ENCODE results near the gene CHMP6.

CHMP6 gene

DNA sequence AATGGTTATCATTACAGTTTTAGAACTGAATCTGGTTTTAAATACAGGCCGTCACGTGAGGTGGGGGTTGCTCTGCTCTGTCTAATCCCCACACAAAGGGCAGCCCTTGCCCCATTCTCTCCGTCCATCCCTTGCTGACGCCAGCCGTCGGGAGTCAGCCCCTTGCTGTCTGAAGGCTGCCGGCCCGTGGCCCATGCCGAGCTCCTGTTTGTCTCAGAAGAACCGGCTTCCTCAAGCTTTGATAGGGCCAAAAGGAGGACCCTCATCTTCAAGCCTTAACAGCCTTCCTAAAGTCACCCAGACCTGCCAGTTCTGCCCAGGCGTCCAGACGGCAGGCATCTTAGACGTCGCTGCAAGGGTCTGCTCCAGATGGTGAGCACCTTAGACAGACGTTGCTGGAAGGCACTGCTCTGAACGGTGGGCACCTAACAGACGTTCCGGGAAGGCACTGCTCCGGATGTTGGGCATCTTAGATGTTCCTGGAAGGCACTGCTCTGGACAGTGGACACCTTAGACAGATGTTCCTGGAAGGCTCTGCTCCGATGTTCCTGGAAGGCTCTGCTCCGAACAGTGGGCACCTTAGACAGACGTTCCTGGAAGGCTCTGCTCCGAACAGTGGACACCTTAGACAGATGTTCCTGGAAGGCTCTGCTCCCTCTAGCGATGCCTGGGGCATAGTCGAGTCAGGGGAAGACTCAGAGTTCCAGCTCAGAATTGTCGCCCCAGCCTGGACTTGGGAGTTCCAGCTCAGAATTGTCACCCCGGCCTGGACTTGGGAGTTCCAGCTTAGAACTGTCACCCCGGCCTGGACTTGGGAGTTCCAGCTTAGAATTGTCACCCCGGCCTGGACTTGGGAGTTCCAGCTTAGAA lies 35.1 kb upstream of the CHMP6 start:
- no peak for DNase-seq (ENCODE audit: low spot score)

DNA sequence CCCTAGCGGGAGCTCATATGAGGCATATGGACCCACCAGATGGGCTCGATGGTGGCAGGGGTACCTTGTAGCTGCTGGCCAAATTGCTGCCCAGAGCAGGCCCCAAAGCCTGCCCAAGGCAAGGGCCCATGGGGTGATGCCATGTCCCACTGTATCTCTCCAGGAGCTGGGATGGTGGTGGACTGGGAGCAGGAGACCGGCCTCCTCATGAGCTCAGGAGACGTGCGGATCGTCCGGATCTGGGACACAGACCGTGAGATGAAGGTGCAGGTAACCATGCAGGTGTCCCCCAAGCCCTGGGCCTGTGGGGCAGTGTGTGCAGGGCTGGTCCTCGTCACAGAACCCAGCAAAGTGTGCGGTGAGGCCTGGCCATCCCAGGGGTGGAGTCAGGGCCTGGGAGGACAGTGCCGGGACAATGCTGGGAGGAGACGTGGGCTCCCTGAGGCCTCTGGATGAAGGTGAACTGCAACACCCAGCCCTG lies 34.1 kb upstream of the CHMP6 start:
- DNase-seq (ENCODE audit: low spot score), result no peak

DNA sequence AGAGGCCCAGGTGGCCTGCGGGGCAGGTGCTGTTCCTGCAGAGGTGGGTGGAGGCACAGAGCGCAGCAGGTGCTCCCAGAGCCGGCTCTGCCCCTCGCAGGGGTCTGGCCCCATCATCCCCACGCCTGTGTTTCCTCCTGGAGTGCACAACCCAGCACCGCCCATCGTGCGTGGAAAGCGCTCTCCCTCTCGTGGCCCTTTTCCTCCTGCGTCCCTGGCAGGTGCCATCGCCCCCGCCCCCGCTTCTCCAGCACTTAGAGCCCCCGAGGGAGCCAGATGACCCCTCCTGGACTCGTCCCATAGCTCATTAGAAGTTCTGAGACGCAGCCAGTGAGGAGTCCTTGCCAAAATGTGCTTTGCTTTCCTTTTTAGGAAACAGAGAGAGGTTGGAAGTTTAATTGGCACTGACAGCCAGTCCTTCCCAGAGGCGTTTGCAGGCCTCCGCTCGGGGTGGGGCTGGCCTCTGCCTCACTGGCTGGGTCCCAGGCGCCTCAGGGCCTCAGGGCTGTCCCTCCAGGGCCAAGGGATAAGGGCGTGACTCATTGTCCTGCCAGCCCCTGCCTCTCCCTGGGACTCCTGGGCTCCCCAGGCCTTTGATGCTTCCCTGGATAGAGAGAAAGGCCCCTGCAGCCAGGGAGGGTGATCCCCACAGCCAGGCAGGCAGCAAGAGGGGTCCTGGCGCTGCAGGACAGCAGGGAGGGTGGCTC lies 32.2 kb upstream of the CHMP6 start:
- no peak for DNase-seq (ENCODE audit: low spot score)

DNA sequence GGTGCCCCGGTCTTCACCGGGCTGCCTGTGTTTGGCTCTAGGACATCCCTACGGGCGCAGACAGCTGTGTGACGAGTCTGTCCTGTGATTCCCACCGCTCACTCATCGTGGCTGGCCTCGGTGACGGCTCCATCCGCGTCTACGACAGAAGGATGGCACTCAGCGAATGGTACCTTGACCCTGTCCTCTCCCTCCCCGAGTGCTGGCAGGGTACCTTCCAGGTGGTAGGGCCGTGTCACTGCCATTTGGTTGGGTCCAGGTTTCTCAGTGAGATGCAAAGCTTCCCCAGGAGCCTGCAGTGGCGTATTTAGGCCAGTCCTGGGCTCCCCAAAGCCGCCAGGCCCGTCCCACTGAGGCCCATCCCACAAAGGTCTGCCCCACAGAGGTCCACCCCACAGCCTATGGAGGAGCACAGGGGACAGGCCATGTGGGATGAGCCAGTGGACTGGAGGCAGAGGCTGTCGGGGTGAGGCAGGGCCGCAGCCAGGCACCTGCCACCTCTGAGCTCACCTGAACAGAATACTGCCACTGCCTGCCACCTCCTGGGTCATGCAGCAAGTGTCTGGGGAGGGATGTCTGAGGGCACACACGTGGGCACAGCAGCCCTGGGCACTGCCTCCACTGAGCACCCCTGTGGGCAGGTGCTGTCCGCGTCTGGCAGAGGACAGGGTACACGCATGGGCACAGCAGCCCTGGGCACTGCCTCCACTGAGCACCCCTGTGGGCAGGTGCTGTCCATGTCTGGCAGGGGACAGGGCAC lies 31.4 kb upstream of the CHMP6 start:
- DNase-seq (ENCODE audit: low spot score), result no peak

DNA sequence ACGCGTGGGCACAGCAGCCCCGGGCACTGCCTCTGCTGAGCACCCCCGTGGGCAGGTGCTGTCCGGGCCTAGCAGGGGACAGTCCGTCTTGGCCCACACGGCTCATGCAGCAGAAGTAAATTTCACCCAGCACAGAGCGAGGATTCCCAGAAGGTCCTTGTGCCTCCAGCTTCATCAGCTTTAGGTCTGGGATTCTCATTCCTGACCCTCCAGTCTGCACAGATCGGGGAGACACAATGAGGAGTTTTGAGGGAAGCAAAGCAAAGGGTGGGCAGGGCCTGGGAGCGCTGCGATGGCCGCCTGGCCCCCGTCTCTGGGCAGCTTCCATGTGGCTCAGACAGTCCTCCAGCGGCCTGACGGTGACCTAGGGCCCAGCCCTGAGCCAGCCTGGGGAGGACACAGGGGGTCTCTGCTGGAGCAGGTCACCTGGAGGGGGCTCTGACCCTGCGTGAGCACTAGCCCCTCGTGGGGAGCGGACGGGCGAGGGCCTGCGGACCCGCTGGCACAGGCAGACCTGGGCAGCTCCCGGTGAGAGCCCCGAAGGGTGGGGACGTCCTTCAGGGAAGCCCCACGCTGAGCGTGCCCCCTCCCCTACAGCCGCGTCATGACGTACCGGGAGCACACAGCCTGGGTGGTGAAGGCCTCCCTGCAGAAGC lies 30.7 kb upstream of the CHMP6 start:
- no peak for DNase-seq (ENCODE audit: low spot score)

DNA sequence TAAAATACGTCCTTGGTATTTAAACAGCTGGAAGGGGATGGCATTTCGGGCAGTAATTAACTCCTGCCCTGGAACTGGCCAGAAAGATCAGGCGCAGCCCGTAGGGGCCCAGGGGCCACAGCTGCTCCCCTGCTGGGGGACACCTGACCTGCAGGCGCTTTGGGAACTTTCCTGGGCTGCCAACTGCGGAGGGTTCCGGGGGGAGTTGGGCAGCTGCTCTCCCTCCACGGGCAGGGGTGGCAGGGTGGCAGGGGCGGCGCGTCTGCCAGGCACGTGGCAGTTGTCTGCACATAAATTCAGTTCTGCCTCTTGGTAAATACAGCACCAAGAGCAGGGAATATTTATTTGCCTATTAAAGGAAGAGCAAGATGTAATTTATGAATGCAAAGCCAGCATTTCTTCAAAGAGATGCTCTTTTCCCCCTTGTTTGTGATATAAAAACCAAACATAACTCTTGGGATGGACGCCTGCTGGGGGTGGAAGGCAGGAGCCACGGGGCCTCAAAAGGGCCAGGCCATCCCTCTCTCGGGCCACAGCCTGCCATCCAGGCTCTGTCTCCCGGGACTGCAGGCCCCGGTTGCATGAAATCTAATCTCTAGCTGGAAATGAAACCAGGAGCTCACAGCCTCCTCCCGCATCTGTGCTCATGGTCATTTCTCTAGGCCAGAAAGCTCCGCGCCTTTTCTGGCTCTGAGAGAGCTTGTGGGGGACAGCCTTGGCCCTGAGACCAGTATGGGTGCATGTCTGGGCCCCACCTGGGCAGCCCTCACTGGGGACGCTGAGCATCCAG lies 29.9 kb upstream of the CHMP6 start:
- DNase-seq (ENCODE audit: low spot score), result no peak

DNA sequence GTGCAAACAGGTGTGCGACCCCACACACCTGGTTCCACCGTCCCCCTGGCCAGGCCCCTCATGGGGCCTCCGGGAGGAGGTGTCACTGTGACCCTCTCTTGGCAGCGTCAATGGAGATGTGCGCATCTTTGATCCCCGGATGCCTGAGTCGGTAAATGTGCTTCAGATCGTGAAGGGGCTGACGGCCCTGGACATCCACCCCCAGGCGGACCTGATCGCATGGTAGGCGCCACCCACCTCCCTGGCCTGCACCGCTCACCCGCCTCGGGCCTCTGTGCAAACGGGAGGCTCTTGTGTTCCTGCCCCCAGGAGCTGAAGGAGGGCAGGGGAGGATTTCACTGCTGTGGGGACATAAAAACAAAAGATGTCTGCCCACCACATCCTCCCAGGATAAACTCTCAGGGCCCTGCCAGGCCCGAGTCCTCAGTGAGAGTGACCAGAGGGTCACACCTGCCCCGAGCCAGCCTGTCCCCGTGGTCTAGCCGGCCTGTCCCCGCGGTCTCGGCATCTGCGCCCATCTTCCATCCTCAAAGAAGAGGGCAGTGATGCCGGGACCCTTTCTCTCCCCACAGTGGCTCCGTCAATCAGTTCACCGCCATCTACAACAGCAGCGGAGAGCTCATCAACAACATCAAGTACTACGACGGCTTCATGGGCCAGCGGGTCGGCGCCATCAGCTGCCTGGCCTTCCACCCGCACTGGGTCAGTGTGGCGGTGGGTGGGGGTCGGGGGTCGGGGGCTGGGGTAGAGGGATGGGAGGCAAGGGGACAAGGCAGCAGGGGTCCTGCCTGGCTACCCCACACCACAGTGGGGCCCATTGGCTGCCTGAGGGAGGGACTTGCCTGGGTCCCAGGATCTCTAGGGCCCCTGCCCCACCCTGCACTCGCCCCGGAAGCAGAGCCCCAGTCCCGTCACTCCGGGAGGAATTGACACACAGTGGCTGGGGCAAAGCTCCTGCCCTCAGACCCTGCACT lies 29.0 kb upstream of the CHMP6 start:
- DNase-seq (ENCODE audit: low spot score), result no peak

DNA sequence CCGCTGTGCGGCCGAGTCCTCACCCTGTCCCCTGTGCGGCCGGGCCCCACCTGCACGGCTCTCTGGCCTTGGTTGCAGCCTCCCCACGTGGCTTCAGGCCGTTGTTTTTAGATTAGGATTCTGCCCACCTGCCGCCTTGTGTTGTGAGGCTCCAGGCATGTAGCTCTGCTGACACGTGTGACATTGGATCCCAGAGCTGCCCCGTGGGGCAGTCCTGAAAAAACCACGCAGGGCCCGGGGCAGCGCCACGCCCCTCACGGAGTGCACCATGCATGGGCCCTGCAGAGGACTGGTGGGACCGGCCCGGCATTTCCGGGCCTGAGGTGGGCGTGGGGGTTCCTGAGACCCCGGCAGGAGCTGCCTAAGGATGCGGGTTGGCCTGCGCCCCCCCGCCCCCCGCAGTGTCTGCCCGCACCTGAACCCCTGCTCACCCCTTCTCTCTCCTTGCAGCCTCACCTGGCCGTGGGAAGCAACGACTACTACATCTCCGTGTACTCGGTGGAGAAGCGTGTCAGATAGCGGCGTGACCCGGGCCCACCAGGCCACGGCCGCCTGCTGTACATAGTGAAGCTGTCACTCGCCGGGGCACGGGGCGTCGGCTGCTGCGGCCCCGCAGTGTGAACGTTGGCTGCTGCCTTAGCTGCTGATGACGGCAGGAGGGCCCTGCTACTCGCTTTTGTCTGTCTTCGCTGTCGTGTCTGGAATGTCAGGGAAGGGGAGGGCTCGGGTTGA lies 27.7 kb upstream of the CHMP6 start:
- DNase-seq (ENCODE audit: low spot score), result no peak

DNA sequence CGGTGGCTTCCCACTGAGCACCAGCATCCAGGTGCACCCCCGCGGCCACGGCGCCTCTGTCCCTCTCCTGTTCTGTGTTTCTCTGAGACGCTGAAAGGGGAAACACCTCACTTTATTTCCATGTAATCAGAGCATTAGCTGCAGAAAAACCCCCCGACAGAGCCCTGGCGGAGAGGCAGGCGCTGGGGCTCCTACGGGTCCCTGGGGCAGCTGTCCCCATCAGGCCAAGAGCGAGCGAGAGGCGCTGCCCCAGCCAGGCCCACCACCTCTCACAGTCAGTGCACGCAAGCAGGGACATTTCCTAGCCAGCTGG lies 27.1 kb upstream of the CHMP6 start:
- no peak for DNase-seq (ENCODE audit: low spot score)

DNA sequence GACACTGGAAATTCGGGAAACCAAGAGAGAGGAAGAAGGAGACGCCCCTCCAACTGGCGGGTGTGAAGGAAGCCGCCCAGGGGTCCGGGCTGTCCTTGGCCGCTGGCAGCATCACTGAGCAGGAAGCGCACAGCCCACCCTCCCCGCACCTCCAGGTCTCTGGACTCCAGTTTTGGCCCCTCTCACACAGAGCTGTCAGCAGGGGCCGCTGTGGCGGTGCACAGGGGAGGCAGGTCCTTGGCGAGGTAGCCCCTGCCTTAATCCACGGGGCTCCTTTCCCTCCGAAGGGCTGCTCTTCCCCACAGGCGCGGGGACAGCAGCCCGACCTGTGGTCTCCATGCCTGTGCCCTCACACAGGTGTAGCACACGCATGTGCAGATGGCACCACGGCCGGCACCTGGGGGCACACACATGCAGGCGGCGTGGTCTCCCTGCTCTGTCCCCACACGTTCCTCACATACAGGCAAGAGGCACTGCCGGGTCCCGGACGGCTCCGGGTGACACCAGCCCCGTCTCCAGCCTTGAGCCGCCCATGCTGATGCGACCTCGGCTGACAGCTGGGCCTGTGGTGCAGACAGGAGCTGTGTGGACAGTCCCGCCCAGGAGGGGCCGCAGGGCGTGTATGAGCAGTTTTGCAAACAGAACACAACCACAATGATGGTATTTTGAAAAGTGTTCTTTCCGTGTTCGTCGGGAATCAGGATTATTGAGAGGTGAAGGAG lies 26.6 kb upstream of the CHMP6 start:
- no peak for DNase-seq (ENCODE audit: low spot score)

DNA sequence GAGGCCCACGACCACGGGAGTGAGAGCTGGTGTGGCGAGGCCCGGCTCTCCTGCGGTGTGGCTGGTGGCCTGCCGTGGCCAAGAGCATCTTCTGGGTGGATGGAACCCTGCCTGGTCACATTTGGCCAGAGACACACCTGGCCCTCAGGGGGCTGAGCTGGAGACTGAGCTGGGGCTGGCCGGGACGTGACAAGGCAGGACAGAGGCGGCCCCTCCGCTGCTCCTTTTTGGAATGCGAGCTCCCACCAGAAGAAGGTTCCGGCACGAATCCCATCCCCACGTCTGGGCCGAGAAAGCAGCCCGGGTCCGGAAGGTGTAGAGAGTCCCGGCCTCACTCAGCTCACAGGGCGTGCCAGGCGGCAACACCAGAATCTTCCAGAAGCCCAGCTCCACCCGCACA lies 26.0 kb upstream of the CHMP6 start:
- DNase-seq (ENCODE audit: low spot score), result no peak

DNA sequence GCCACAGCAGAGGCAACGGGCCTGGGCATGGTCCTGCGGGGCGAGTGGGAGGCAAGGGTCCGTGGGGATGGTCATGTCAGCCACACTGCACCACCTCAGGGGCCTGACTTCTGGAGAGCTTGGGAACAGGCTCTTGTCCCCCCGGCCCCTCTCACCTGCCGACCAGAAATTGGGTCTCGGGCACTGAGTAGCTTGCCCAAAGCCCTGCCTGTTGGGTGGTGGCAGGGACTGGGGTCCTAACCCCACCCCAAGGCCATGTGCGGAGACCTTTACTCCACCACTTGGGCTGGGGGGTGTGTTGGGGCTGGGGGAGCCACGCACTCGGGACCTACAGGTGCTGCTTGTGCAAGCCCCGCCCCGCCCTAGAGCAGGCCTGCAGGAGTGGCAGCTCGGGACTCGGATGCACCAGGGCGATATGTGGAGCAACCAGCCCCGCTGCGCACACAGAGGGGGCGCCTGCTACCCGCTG lies 24.2 kb upstream of the CHMP6 start:
- DNase-seq (ENCODE audit: low spot score), result no peak

DNA sequence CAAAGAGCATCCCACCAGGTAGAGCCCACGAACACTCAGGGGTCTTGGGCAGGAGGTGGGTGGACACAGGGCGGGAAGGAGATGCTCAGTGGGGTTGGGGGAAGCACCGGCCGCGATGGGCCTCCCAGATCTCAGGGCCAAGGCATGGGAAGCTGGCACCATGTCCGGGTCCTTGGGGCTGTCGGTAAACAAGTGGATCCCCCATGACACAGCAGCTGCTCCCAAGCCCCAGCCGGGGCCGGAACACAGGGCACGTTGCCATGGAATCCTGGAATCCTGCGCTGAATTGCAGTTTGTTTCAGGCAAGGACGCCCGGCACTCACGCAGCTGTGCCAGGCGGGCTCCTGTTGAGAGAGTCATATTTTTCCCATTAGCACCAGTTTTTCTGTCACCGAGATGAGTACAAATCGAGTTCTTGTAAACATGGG lies 23.0 kb upstream of the CHMP6 start:
- no peak for DNase-seq (ENCODE audit: low spot score)

DNA sequence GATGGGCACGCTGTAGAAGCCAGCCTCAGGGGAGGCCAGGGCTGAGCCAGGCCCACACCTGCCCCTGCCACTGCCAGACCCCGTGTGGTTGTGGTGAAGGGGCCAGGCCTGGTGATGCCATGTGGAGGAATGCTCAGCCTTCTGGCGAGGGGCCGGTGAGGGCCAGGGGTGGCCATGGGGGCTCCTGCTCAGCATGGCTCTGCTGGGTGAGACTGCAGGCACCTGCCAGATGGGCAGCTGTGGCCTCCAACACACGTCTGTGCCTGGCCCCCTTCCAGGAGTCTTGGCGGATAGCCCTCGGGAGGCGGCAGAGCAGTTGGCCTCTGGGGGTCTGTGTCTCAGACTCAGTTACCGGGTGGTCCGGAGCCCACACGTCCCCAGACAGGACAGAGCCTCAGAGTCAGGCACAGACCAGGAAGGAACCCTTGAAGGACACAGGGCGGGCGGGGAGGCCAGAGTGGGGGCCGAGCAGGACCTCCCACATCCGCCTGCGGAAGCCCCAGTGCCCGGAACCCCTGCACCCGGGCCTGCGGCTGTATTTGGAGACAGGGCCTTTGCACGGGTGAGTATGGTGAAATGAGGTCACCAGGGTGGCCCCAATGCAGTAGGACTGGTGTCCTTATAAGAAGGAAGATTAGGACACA lies 22.5 kb upstream of the CHMP6 start:
- no peak for DNase-seq (ENCODE audit: low spot score)

DNA sequence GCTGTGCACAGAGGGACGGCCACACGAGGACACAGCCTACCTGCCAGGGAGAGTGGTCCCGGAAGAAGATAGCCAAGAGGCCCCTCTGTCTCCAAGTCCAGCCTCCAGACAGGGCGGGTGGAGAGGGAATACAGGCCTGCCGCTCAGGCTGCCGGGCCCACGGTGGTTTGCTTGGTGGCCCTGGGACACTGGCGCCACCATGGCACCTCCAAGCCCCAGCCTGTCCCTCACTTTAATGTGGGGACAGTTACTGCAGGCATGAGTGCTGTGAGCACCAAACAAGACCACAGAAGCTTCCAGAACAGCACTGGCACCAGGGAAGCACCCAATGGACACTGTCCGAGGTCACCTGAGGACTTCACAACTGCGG lies 22.0 kb upstream of the CHMP6 start:
- no peak for DNase-seq (ENCODE audit: low spot score)

DNA sequence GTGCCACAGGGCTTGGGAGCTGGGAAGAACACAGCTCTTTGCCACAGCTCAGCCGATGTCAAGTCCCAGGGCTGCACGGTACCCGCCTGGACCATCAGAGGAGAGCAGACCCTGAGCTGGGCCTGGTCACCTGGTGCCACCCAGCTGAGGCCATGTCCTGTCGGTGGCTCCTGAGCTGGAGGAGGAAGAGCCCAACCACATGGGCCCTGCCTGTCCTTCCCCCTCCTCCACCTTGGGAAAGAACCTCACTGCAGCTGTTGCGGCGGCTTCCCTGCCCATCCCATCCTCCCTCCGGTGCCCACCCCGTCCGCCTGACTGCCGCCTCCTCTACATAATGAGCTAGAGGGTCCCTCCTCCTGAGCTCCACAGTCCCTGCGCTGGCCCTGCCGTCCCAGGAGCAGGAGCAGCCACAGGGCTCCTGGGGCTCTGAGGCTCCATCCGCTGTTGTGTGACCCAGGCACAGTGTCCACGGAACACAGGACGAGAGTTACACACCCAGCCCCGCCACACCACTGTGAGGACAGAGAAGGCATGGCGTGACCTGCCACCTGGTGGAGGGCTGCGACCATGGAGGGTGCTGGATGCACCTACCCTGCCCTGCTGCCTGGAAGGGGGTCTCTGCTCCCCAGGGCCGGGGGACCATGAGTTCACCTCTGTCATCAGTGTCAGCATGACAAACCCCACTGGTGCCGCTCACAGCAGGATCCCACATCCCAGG lies 21.4 kb upstream of the CHMP6 start:
- no peak for DNase-seq (ENCODE audit: low spot score)
